Esophagus (tissue), 2 donors: ENCODE data around the gene MSI2. TPM values are rescaled to one million over a fixed set of nuclear protein-coding genes. Genes with fewer than 3 reads are reported as not detected.

Experiments used
- H3K27ac ChIP-seq, 2 donors: one replicate each; pipeline ENCODE4 v1.5.1; 2013; ENCODE audit warnings: low read depth in 2 of 2, mild to moderate bottlenecking in 2 of 2, inconsistent platforms in 1 of 2, low read length in 1 of 2, moderate library complexity in 1 of 2
- H3K27me3 ChIP-seq, 2 donors: one replicate each; pipeline ENCODE4 v1.6.1; 2013; ENCODE audit warnings: low read length in 2 of 2, control low read depth in 1 of 2, mild to moderate bottlenecking in 1 of 2; ENCODE audit not compliant: insufficient read depth in 2 of 2, control insufficient read depth in 1 of 2
- H3K36me3 ChIP-seq, 2 donors: one replicate each; pipeline ENCODE4 v1.6.1; 2013; ENCODE audit warnings: low read length in 1 of 2; ENCODE audit not compliant: control insufficient read depth in 2 of 2, insufficient read depth in 2 of 2
- H3K4me1 ChIP-seq, 2 donors: one replicate each; pipeline ENCODE4 v1.6.1; 2013; ENCODE audit warnings: low read length in 1 of 2; ENCODE audit not compliant: control insufficient read depth in 2 of 2, insufficient read depth in 2 of 2
- H3K4me3 ChIP-seq, 2 donors: one replicate each; pipeline ENCODE4 v1.5.1; 2013; ENCODE audit warnings: low read length in 2 of 2, mild to moderate bottlenecking in 2 of 2, low read depth in 1 of 2, moderate library complexity in 1 of 2
- H3K9me3 ChIP-seq, 2 donors: one replicate each; pipeline ENCODE4 v1.6.1; 2013; ENCODE audit warnings: mild to moderate bottlenecking in 2 of 2, low read depth in 1 of 2, low read length in 1 of 2, moderate library complexity in 1 of 2; ENCODE audit not compliant: control insufficient read depth in 2 of 2, insufficient read depth in 1 of 2
- WGBS, 2 donors: extraction: QIAGEN DNeasy Blood & Tissue Kit; methylation state at CpG; one replicate each; pipeline ENCODE4 v1.1.7; 2013; 5-methylcytosine and 5-hydroxymethylcytosine counted together
- polyA plus RNA-seq, 2 donors: library from polyadenylated mRNA; stranded (reverse); fragments of 200-250 nt; gene quantifications; one replicate each; pipeline ENCODE4 v1.2.3, GENCODE V29; 2013
- donor health status: healthy with polysubstance abuse.
- donor health status: Bipolar disorder and iron deficiency.

Gene MSI2
- polyA plus RNA-seq, 2 donors: 7.8 to 8.2 TPM

DNA sequence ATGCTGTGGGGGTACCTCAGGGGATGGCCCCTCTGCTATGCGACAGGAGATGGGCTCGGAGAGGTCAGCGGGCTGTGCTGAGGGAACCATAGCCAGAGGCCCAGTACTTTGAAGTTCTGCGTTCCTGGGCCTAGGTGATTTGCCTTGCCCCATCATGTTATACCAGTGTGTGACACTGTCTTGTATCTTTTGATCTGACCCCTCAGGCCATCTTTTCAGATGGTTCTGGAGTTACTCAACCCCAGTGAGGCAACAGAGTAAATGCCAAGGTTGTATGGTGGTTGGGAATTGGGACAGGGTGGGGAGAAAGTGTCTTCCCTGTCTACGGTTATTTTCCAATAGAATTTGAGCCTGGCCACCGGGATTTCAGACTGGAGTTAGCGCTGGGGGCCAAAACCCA lies 8.5 kb downstream of the MSI2 start:
- Histone ChIP-seq H3K4me3 (no peak overlapping the region), H3K36me3 (peaks cover 0 to 16% of the 10 kb centered on the region in 2 donors), H3K4me1 (no peaks in the 10 kb centered on the region), H3K27ac (no peak overlapping the region), H3K9me3 (peaks cover 0 to 3% of the 10 kb centered on the region in 2 donors), H3K27me3 (no peaks in the 10 kb centered on the region)
- 75 to 95% methylated on average over 7 of the region's 7 CpGs for WGBS, 2 donors

DNA sequence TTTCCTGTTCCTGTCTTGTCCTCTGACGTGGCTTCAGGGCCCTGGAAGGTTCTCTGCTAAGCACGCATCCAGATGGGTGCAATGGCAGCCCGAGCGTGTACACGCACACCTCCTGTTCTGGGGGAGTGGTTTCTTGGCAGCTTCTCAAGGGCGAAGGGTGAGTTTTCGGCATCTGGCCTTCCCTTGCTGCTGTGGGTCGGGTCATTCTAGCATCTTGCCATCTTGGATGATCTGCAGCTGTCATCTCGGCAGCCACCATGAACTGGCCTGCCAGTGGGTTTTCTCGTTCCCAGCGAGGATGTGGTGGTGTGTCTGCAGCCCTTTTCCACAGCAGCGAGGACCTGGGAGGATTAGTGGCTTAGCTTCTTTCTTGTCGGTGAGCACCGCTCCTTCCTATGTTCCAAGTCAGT lies 10.6 kb downstream of the MSI2 start:
- H3K36me3 ChIP-seq: peaks cover 0 to 24% of the 10 kb centered on the region in 2 donors
- H3K9me3 ChIP-seq: peaks cover 0 to 3% of the 10 kb centered on the region in 2 donors
- 92 to 93% methylated on average over 14 of the region's 14 CpGs for WGBS, 2 donors
- no peaks in the 10 kb centered on the region for H3K27me3 ChIP-seq
- no peaks in the 10 kb centered on the region for H3K4me1 ChIP-seq
- H3K27ac ChIP-seq: no peak overlapping the region
- H3K4me3 ChIP-seq: no peak overlapping the region

DNA sequence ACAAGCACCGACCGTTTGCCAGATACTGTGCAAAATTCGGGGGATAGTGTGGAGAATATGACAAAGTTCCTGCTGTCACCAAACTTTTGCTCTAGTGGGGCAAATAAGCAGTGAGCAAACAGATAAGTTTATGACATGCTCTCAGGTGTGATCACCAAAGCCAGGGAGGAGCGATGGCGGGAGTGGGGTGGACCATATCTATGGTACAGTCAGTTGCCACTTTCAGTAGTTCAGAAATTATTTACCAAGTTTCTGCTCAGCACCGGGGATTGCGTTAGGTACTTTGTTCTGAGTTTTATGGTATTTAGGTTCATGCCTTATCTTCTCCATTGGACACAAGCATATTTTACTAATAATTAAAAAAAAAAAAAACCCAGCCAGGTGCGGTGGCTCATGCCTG lies 11.9 kb downstream of the MSI2 start:
- H3K27me3 ChIP-seq: no peaks in the 10 kb centered on the region
- no peak overlapping the region for H3K4me3 ChIP-seq
- H3K4me1 ChIP-seq: no peaks in the 10 kb centered on the region
- peaks cover 0 to 24% of the 10 kb centered on the region in 2 donors for H3K36me3 ChIP-seq
- H3K9me3 ChIP-seq: peaks cover 0 to 3% of the 10 kb centered on the region in 2 donors
- H3K27ac ChIP-seq: no peak overlapping the region
- 84 to 94% methylated on average over 8 of the region's 8 CpGs for WGBS, 2 donors

DNA sequence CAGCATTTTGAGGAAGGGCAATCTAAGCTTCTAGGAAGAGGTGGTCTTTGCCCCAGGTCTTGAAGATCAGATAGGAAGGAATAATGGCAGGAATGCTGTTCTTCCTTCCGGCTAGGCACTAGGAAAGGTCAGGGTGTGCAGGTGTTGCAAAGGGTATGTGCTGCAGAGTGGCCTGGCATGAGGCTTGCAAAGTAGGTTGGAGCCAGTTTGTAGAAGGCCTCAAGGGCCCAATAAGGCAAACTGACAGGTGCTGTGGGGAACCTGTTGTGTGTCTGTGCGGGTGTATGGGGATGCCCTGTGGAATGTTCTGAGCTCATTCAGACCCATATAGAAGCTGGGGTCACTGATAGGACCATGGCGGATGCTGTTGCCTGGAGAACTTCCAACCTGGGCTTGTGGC lies 12.7 kb downstream of the MSI2 start:
- H3K27me3 ChIP-seq: no peaks in the 10 kb centered on the region
- no peak overlapping the region for H3K4me3 ChIP-seq
- no peak overlapping the region for H3K27ac ChIP-seq
- peaks cover 0 to 3% of the 10 kb centered on the region in 2 donors for H3K9me3 ChIP-seq
- no peaks in the 10 kb centered on the region for H3K4me1 ChIP-seq
- 96% methylated on average over 3 of the region's 3 CpGs for WGBS, 2 donors
- peaks cover 0 to 26% of the 10 kb centered on the region in 2 donors for H3K36me3 ChIP-seq

DNA sequence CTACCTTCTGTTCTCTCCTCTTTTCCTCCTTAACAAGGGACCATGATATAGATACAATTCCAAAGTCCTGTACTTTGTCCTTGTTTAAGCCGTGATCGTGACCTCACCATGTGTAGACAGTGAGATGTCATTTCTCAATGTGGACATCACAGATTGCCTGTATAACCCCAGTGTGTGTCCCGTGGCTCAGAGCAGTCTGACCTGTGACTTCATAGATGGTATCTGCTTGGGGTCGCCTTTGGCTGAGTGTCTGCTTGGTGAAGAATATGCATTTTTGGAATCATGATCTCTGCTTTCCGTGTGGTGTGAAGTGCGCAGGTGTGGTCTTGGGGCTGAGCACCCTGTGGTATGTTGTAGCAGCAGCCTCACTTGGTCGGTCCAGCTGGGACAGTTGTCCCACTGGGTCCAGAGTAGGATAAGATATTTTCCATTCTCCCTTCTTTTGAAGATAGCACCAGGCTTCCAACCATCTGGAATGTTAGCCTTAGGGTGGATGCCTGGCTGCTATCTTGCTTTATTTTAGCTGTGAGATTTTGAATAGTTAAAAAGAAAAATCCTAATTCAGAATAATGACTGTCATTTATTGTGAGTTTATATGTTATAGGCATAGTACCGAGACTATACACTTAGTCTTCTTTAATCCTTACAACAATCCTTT lies 13.4 kb downstream of the MSI2 start:
- no peaks in the 10 kb centered on the region for H3K27me3 ChIP-seq
- no peak overlapping the region for H3K4me3 ChIP-seq
- WGBS, 2 donors: 94 to 95% methylated on average over 8 of the region's 8 CpGs
- no peak overlapping the region for H3K27ac ChIP-seq
- H3K9me3 ChIP-seq: peaks cover 0 to 3% of the 10 kb centered on the region in 2 donors
- peaks cover 0 to 28% of the 10 kb centered on the region in 2 donors for H3K36me3 ChIP-seq
- no peaks in the 10 kb centered on the region for H3K4me1 ChIP-seq

DNA sequence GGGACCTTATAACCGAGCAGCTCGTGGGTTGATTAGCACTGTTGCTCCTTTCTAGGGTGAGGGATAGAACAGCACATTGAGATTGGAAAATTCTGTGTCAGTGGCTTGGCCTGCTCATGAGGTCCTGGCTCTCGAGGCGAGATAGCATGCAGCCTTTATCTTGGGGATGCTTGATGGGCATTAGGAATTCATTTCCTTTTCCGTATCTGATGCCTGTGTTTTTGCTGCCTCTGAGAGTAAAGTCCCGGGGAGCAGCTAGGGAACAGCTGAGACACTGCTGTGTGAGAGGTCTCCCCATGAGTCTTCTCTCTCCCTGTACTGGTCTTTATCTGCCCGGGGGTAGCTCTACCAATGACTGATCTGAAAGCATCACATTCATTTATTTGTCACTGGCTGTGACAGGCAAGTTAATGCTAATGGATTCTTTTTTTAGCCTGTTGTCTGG lies 14.5 kb downstream of the MSI2 start:
- no peaks in the 10 kb centered on the region for H3K27me3 ChIP-seq
- H3K27ac ChIP-seq: no peak overlapping the region
- H3K4me3 ChIP-seq: no peak overlapping the region
- WGBS, 2 donors: 76 to 81% methylated on average over 7 of the region's 7 CpGs
- H3K36me3 ChIP-seq: peaks cover 4 to 28% of the 10 kb centered on the region in 2 donors
- peaks cover 0 to 3% of the 10 kb centered on the region in 2 donors for H3K9me3 ChIP-seq
- peaks cover 0 to 4% of the 10 kb centered on the region in 2 donors for H3K4me1 ChIP-seq

DNA sequence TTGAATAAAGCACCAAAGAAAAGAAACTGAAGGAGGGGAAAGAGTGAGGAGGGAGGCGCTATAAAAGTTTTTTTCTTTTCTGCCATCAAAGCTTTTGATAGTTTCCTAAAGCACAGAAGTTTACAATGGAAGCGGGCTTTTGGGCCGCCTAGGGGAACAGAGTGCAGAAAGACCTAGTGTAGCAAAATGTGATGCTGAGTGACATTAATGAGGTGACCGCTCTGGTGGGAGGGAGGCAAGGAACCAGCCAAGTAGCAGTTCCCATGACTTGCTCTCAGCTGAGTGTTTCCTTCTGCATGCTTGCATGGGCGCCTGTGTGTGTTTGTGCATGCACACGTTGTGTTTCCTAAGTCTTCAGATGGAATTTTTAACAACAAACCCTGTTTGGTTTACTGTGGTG lies 15.5 kb downstream of the MSI2 start:
- 89 to 92% methylated on average over 6 of the region's 6 CpGs for WGBS, 2 donors
- H3K36me3 ChIP-seq: peaks cover 4 to 26% of the 10 kb centered on the region in 2 donors

DNA sequence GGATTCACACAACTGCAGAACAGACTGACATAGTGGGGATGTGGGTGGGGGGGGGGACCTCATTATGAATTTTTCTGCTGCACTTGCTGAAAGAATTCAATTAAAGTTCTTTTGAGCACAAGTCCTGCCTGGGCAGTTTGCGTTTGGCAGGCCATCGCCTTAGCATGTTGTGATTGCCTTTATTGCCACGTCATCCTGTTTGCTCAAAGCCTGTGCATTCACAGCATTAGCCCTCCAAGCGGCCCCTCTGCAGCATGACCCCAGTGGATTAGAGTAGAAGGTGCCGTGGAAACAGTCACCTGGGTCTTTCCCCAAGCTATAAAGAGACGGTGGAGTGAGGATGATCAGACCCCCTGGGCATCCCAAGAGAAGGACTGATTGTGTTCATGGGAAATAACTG lies 17.2 kb downstream of the MSI2 start:
- Histone ChIP-seq H3K9me3 (no peaks in the 10 kb centered on the region), H3K4me3 (no peak overlapping the region), H3K27me3 (no peaks in the 10 kb centered on the region), H3K36me3 (peaks cover 4 to 21% of the 10 kb centered on the region in 2 donors), H3K4me1 (peaks cover 0 to 4% of the 10 kb centered on the region in 2 donors), H3K27ac (no peak overlapping the region)
- 79 to 87% methylated on average over 6 of the region's 6 CpGs for WGBS, 2 donors

More for the DNA sequence above, 15.5 kb downstream of the MSI2 start:
- Histone ChIP-seq H3K4me1 (peaks cover 0 to 4% of the 10 kb centered on the region in 2 donors), H3K4me3 (no peak overlapping the region), H3K9me3 (peaks cover 0 to 3% of the 10 kb centered on the region in 2 donors), H3K27me3 (no peaks in the 10 kb centered on the region), H3K27ac (no peak overlapping the region)

DNA sequence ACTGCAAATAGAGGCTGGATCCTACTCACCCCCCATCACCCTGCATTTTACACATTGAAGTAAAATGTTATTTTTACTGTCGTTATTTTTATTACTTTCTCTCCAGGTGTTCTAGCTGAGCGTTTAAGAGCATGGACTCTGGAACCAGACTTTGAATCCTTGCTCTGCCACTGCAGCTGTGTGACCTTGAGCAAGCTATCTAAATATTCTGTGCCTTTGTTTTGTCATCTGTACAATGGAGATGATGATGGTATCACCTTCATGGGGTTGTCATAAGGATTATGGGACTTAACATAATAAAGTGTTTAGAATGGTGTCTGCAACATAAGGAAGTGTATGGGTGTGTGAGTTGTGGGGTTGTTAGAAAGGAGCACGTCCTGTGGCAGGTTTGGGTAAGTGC lies 17.8 kb downstream of the MSI2 start:
- Histone ChIP-seq H3K4me1 (peaks cover 0 to 4% of the 10 kb centered on the region in 2 donors), H3K9me3 (no peaks in the 10 kb centered on the region), H3K27me3 (no peaks in the 10 kb centered on the region), H3K4me3 (no peak overlapping the region), H3K27ac (no peak overlapping the region), H3K36me3 (peaks cover 4 to 21% of the 10 kb centered on the region in 2 donors)
- WGBS, 2 donors: 87 to 93% methylated on average over 3 of the region's 3 CpGs
